IPS DF 4.7 (cell line): ENCODE results near the gene WNT9B.
"Not testable (repeated sequence)": the region's sequence is repeated elsewhere in the genome, so short reads cannot be mapped to it uniquely, and the experiment has no call there.

ENCODE experiments used
- DNase-seq: peaks from one replicate; pipeline ENCODE4 v3.0.0-alpha.2; 2013; ENCODE audit warnings: low spot score; ENCODE audit errors: extremely low read depth

The WNT9B gene

GRCh38 chr17:46908068-46908737, 56.8 kb downstream of the WNT9B start:
- no peak for DNase-seq

- DNase-seq: no peak
Observed at GRCh38 chr17:46910179-46910927, 59.0 kb downstream of the WNT9B start.

- no peak for DNase-seq
Observed at GRCh38 chr17:46911311-46911710, 59.9 kb downstream of the WNT9B start.

- DNase-seq: no peak
Observed at GRCh38 chr17:46915596-46915995, 64.2 kb downstream of the WNT9B start.

- no peak for DNase-seq
Observed at GRCh38 chr17:46916211-46916610, 64.8 kb downstream of the WNT9B start.

- no peak for DNase-seq
Observed at GRCh38 chr17:46916623-46917022, 65.2 kb downstream of the WNT9B start.

GRCh38 chr17:46917041-46917440, 65.7 kb downstream of the WNT9B start:
- no peak for DNase-seq

GRCh38 chr17:46917516-46917915, 66.1 kb downstream of the WNT9B start:
- no peak for DNase-seq

- not testable (repeated sequence) for DNase-seq
Observed at GRCh38 chr17:46921962-46922361, 70.6 kb downstream of the WNT9B start.

- DNase-seq: no peak
Observed at GRCh38 chr17:46922487-46922803, 71.1 kb downstream of the WNT9B start.

GRCh38 chr17:46922804-46923635, 71.6 kb downstream of the WNT9B start, which contains the start of gene GOSR2:
TSS of gene GOSR2 (plus strand) at chr17:46923160. CDS start at chr17:46923193, 33 bp downstream.
- no peak for DNase-seq

- no peak for DNase-seq
Observed at GRCh38 chr17:46925185-46925868, 73.9 kb downstream of the WNT9B start.

GRCh38 chr17:46928467-46929261, 77.3 kb downstream of the WNT9B start:
- DNase-seq: no peak

GRCh38 chr17:46929413-46929812, 78.0 kb downstream of the WNT9B start:
- DNase-seq: no peak

GRCh38 chr17:46930051-46930450, 78.7 kb downstream of the WNT9B start:
- DNase-seq: no peak

- no peak for DNase-seq
Observed at GRCh38 chr17:46931596-46931995, 80.2 kb downstream of the WNT9B start.

- no peak for DNase-seq
Observed at GRCh38 chr17:46935658-46936266, 84.4 kb downstream of the WNT9B start.
